ENCODE results near the gene KRTAP7-1. TPM values are rescaled to one million over a fixed set of nuclear protein-coding genes. Genes with fewer than 3 reads are reported as not detected.

The KRTAP7-1 gene
- total and polyA plus RNA-seq, 9 donors = not detected

DNA sequence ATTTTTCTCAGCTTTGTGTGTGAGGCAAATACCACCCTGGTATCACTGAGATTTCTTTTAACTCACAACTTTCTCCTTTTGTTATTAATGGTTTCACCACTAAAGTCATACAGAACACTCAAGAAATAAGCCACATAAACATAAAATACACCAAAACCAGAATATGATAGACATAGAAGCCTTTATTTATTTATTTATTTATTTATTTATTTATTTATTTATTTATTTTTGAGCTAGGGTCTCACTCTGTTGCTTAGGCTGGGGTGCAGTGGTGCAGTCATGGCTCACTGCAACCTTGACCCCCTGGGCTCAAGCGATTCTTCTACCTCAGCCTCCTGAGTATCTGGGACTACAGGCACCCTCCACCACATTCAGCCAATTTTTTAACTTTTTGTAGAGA is 29.0 kb downstream of the KRTAP7-1 start:
- H3K27me3 ChIP-seq (ENCODE audit: control insufficient read depth, insufficient read depth, low read length) = no peaks in the 10 kb centered on the region
- H3K4me1 ChIP-seq (ENCODE audit: control insufficient read depth, insufficient read depth, low read length) = no peaks in the 10 kb centered on the region
- WGBS (ENCODE audit: insufficient coverage) = 100% methylated on average over 1 of the region's 1 CpG
- DNase-seq = no peak
- no peak overlapping the region for H3K4me3 ChIP-seq (ENCODE audit: low read length)
- H3K36me3 ChIP-seq (ENCODE audit: control insufficient read depth, insufficient read depth, low read length) = no peaks in the 10 kb centered on the region
- no peak overlapping the region for H3K27ac ChIP-seq (ENCODE audit: low read length)
- no peaks in the 10 kb centered on the region for H3K9me3 ChIP-seq (replicated peaks; ENCODE audit: control insufficient read depth, low read depth, low read length)

DNA sequence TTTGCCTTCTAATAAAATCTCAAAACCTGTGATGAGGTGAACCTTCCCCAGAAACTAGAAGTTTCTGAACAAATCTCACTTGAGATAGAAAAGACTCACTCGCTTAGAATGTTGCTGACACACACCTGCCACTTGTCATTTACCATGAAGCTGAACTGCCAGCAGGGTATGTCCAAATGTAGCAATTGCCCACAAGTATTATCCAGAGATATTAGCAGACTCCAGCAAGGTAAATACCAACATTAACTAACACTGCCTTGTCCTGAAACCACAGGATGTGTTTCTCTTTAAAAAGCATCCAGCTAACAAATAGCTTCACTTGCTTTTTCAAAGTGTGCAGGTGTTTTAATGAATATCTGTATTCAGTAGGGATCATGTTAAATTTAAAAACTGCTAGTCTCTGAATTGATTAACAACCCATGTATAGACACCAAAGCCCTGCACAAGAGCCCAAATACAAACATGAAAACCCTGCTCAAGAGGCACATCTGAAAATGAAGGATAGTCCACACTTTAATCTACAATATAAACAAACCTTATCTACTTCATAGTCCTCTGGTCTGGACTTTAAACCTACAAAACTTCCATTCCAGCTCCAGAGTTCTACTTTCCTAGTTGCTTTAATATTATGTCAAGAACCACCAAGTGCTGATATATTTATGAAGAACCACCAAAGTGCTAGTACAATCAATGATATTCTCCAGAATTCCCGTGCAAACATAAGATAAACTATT is 35.8 kb downstream of the KRTAP7-1 start:
- no peaks in the 10 kb centered on the region for H3K27me3 ChIP-seq (ENCODE audit: control insufficient read depth, insufficient read depth, low read length)
- no peak overlapping the region for H3K27ac ChIP-seq (ENCODE audit: low read length)
- no peaks in the 10 kb centered on the region for H3K4me1 ChIP-seq (ENCODE audit: control insufficient read depth, insufficient read depth, low read length)
- H3K9me3 ChIP-seq (replicated peaks; ENCODE audit: control insufficient read depth, low read depth, low read length) = no peaks in the 10 kb centered on the region
- 60% methylated on average over 1 of the region's 2 CpGs for WGBS (ENCODE audit: insufficient coverage)
- H3K4me3 ChIP-seq (ENCODE audit: low read length) = no peak overlapping the region
- H3K36me3 ChIP-seq (ENCODE audit: control insufficient read depth, insufficient read depth, low read length) = no peaks in the 10 kb centered on the region
- DNase-seq = no peak

DNA sequence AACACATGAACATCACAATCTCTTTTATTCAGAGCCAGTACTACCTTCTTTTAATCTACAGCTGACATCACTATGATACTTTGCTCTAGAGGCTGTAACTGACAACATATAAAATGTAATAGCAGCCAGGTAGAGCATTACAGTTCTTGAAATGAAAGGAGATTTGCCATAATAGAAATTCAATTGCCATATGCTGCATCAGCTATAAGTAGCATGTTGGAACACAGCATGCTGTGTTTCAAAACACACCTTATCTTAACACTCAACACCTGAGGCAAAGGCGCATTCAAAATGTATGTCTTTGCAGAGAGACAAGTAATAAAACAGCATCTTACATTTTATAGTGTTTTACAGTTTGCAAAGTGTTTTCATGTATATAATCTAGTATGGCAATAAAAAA is 50.3 kb downstream of the KRTAP7-1 start:
- Histone ChIP-seq H3K4me1 (ENCODE audit: control insufficient read depth, insufficient read depth, low read length) (no peaks in the 10 kb centered on the region), H3K4me3 (ENCODE audit: low read length) (no peak overlapping the region), H3K27me3 (ENCODE audit: control insufficient read depth, insufficient read depth, low read length) (no peaks in the 10 kb centered on the region), H3K27ac (ENCODE audit: low read length) (no peak overlapping the region), H3K36me3 (ENCODE audit: control insufficient read depth, insufficient read depth, low read length) (no peaks in the 10 kb centered on the region), H3K9me3 (replicated peaks; ENCODE audit: control insufficient read depth, low read depth, low read length) (no peaks in the 10 kb centered on the region)
- no peak for DNase-seq
- no CpG with 5 or more reads among the region's 1 CpG for WGBS (ENCODE audit: insufficient coverage)

Other genes starting within 250 kb of the KRTAP7-1 start
- not detected for gene KRTAP22-2, start 239.4 kb downstream of the KRTAP7-1 start, total RNA-seq
- gene KRTAP22-2, start 239.4 kb downstream of the KRTAP7-1 start, polyA plus RNA-seq (ENCODE audit: insufficient read depth in 1 of 8, insufficient read length in 8 of 8, low replicate concordance in 1 of 8) = not detected
- not detected for gene KRTAP6-3, start 237.3 kb downstream of the KRTAP7-1 start, total RNA-seq
- not detected for gene KRTAP6-3, start 237.3 kb downstream of the KRTAP7-1 start, polyA plus RNA-seq (ENCODE audit: insufficient read depth in 1 of 8, insufficient read length in 8 of 8, low replicate concordance in 1 of 8)
- not detected for gene KRTAP6-2, start 230.9 kb downstream of the KRTAP7-1 start, total RNA-seq
- gene KRTAP6-2, start 230.9 kb downstream of the KRTAP7-1 start, polyA plus RNA-seq (ENCODE audit: insufficient read depth in 1 of 8, insufficient read length in 8 of 8, low replicate concordance in 1 of 8) = not detected
- gene KRTAP22-1, start 228.7 kb downstream of the KRTAP7-1 start, total RNA-seq = not detected
- gene KRTAP22-1, start 228.7 kb downstream of the KRTAP7-1 start, polyA plus RNA-seq (ENCODE audit: insufficient read depth in 1 of 8, insufficient read length in 8 of 8, low replicate concordance in 1 of 8) = not detected
- not detected for gene KRTAP6-1, start 215.8 kb downstream of the KRTAP7-1 start, total RNA-seq
- gene KRTAP6-1, start 215.8 kb downstream of the KRTAP7-1 start, polyA plus RNA-seq (ENCODE audit: insufficient read depth in 1 of 8, insufficient read length in 8 of 8, low replicate concordance in 1 of 8) = not detected
- not detected for gene KRTAP20-1, start 213.3 kb downstream of the KRTAP7-1 start, total RNA-seq
- not detected for gene KRTAP20-1, start 213.3 kb downstream of the KRTAP7-1 start, polyA plus RNA-seq (ENCODE audit: insufficient read depth in 1 of 8, insufficient read length in 8 of 8, low replicate concordance in 1 of 8)
- not detected for gene KRTAP20-4, start 209.1 kb downstream of the KRTAP7-1 start, total RNA-seq
- gene KRTAP20-4, start 209.1 kb downstream of the KRTAP7-1 start, polyA plus RNA-seq (ENCODE audit: insufficient read depth in 1 of 8, insufficient read length in 8 of 8, low replicate concordance in 1 of 8) = not detected
- gene KRTAP20-2, start 194.6 kb downstream of the KRTAP7-1 start, total RNA-seq = not detected
- gene KRTAP20-2, start 194.6 kb downstream of the KRTAP7-1 start, polyA plus RNA-seq (ENCODE audit: insufficient read depth in 1 of 8, insufficient read length in 8 of 8, low replicate concordance in 1 of 8) = not detected
- not detected for gene KRTAP20-3, start 186.9 kb downstream of the KRTAP7-1 start, total RNA-seq
- not detected for gene KRTAP20-3, start 186.9 kb downstream of the KRTAP7-1 start, polyA plus RNA-seq (ENCODE audit: insufficient read depth in 1 of 8, insufficient read length in 8 of 8, low replicate concordance in 1 of 8)
- gene KRTAP21-3, start 111.0 kb downstream of the KRTAP7-1 start, total RNA-seq = not detected
- gene KRTAP21-3, start 111.0 kb downstream of the KRTAP7-1 start, polyA plus RNA-seq (ENCODE audit: insufficient read depth in 1 of 8, insufficient read length in 8 of 8, low replicate concordance in 1 of 8) = not detected
- gene KRTAP21-2, start 82.5 kb downstream of the KRTAP7-1 start, total RNA-seq = not detected
- not detected for gene KRTAP21-2, start 82.5 kb downstream of the KRTAP7-1 start, polyA plus RNA-seq (ENCODE audit: insufficient read depth in 1 of 8, insufficient read length in 8 of 8, low replicate concordance in 1 of 8)
- not detected for gene KRTAP21-1, start 74.3 kb downstream of the KRTAP7-1 start, total RNA-seq
- not detected for gene KRTAP21-1, start 74.3 kb downstream of the KRTAP7-1 start, polyA plus RNA-seq (ENCODE audit: insufficient read depth in 1 of 8, insufficient read length in 8 of 8, low replicate concordance in 1 of 8)
- not detected for gene KRTAP8-1, start 16.5 kb downstream of the KRTAP7-1 start, total RNA-seq
- gene KRTAP8-1, start 16.5 kb downstream of the KRTAP7-1 start, polyA plus RNA-seq (ENCODE audit: insufficient read depth in 1 of 8, insufficient read length in 8 of 8, low replicate concordance in 1 of 8) = not detected
- not detected for gene KRTAP11-1, start 51.8 kb upstream of the KRTAP7-1 start, total RNA-seq
- gene KRTAP11-1, start 51.8 kb upstream of the KRTAP7-1 start, polyA plus RNA-seq (ENCODE audit: insufficient read depth in 1 of 8, insufficient read length in 8 of 8, low replicate concordance in 1 of 8) = under 1 TPM in 1 of 8 donors, not detected in 7; 0.18 TPM
- gene KRTAP19-8, start 208.7 kb upstream of the KRTAP7-1 start, total RNA-seq = not detected
- gene KRTAP19-8, start 208.7 kb upstream of the KRTAP7-1 start, polyA plus RNA-seq (ENCODE audit: insufficient read depth in 1 of 8, insufficient read length in 8 of 8, low replicate concordance in 1 of 8) = not detected